Inflammatory macrophage (primary cell): Measurements from ENCODE around the gene CLEC14A.
A peak's percentile ranks its signal among the peaks of the same experiment; 100 is the strongest.

Source experiments
- DNase-seq, 2 donors: peaks; one replicate each; pipeline ENCODE4 v3.0.0-alpha.2; 2020 to 2022
- total RNA-seq, 18 experiments: gene quantifications; one replicate each; lab custom pipeline; 2026; ENCODE audit warnings: mixed read lengths in 6 of 18, inconsistent platforms in 2 of 18; lab: John Stamatoyannopoulos, UW

Gene CLEC14A, protein sequence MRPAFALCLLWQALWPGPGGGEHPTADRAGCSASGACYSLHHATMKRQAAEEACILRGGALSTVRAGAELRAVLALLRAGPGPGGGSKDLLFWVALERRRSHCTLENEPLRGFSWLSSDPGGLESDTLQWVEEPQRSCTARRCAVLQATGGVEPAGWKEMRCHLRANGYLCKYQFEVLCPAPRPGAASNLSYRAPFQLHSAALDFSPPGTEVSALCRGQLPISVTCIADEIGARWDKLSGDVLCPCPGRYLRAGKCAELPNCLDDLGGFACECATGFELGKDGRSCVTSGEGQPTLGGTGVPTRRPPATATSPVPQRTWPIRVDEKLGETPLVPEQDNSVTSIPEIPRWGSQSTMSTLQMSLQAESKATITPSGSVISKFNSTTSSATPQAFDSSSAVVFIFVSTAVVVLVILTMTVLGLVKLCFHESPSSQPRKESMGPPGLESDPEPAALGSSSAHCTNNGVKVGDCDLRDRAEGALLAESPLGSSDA
- total RNA-seq, result 0 to 0.09 (median 0) reads per million in 18 experiments

DNA sequence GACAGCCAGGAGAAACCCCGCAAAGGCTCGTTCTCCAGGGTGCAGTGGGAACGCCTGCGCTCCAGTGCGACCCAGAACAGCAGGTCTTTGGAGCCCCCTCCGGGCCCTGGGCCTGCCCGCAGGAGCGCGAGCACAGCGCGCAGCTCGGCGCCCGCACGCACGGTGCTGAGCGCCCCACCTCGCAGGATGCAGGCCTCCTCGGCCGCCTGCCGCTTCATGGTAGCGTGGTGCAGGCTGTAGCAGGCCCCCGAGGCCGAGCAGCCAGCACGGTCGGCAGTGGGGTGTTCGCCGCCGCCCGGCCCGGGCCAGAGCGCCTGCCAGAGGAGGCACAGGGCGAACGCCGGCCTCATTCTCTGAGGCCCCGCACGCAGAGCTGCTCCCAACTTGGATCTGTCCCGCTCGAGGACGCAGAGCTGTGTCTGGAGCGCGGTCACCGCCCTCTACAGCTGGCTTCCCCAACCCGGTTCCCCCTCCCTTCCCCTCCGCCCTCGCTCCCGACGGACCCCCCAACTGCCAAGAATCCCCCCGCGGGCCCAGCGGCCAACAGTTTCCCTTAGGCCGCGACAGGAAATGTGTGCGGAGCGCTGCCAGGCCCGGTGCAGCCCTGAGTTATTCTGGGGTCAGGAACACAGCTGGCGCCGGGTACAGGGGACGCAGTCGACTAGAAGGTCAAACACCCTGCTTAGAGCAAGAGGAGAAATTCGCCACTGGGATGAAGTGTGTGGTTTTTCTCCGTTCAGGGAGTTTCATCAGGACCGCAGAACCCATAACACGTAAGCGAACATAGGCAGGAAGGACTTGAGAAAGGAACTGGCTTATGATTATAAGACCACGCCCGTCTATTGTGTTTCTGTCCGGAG is at the start of gene CLEC14A:
Gene CLEC14A (minus strand): TSS at position 421 of the 860 bp plus-strand sequence. CDS start 71 bp downstream, at position 350.
- DNase-seq, result no peak

DNA sequence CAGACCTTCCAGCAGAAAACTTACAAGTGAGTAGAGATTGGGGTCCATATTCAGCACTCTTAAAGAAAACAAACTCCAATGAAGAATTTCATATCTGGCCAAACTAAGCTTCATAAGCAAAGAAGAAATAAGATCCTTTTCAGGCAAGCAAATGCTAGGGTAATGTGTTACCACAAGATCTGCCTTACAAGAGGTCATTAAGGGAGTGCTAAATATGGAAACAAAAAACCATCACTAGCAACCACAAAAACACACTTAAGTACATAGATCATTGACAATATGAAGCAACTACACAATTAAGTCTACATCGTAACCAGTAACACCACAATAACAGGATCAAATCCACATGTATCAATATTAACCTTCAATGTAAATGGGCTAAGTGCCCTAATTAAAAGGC is 47.1 kb upstream of the CLEC14A start:
- DNase-seq, result no peak

DNA sequence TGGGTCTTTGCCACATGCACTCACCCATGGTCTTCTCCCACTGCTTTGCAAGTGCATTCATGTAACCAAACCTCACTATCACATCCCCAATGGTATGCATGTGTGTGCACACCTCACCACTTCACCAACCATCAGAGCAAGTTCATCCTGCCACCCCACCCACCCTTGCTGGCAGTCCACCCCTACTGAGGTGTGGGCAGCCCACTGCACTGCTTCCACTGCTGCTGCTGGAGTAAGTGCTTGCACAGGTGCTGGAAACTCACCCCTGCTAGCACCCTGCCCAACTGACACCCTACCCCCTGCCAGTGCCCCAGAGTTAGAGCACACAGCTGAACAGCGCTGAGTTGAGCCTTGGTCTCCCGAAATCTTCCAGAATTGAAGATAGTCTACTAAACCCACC is 46.1 kb upstream of the CLEC14A start:
- DNase-seq, result no peak

DNA sequence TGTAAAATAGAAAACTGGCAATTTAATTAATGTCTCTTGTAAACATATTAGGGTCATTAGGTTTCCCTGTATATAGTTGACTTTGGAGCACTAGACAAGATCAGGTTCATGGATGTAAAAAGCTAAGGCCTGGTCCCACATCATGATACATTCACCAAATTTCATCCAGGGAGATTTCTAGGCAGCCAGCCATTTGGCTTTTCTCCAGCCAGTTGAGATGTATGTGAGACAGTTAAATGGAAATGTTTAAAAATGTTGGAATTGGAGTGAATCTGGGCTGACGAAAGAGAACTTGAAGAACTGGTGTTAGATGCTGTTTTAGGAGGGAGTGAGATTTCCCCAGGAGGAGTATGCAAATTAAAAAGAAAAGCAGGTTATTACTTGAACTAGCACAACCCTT is 41.8 kb upstream of the CLEC14A start:
- no peak for DNase-seq

DNA sequence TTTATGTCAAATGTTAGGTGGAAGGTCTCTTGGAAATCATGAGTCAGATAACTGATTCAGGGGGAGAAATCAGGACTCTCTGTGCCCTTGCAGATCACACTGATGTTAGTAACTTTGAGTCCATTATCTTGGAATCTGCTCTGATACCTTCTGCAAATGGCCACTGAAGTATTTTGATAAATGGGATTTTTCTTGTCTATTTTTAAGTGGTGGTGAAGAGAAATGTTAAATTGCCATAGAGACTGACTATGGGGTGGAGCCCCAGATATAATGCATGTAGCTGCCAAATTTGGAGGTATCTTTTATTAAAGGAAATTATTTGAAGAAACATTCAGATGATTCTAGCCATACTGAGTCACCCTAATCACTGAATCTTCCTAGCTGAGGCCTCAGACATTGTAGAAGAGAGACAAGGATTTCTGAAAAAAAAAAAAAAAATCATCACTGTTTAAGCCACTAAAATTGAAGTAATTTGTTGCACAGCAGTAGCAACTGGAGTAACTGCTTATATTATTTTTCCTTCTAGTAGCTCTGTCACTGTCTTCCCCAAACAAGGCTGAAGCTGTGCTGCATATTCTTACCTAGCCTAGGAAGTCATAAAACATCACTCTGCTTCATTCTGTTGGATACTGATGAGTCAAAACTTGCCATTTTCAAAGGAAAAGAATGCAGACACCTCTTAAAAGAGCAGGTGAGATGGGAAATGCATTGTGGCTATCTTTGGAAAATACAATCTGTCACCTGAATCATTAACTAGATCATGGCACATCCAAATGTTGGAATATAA is 36.0 kb upstream of the CLEC14A start:
- no peak for DNase-seq

DNA sequence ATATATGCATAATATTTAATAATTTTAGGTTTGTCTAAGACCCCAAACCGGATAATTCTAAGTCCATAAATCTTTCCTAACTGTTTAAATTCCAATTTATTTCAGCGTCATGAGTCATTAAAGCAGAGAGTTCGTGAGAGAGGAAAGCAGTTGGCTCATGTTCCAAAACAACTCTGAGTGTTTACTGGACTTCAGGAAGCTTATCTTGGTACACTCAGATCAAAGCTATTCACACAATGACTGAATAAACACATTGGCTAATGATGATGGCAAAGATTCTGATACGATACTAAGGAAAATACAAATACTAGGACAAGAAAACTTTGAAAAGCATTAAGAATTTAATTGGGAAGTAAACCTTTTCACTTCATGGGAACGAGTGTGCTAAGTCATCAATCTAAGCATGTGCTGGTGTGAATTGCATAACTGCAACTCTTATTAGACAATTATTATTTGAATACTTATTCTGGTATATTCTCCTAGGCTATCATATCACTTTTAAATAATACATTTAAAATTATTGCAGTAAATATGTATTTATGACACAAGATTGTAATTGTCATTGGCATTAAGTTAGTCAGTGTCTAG is 34.8 kb upstream of the CLEC14A start:
- no peak for DNase-seq

DNA sequence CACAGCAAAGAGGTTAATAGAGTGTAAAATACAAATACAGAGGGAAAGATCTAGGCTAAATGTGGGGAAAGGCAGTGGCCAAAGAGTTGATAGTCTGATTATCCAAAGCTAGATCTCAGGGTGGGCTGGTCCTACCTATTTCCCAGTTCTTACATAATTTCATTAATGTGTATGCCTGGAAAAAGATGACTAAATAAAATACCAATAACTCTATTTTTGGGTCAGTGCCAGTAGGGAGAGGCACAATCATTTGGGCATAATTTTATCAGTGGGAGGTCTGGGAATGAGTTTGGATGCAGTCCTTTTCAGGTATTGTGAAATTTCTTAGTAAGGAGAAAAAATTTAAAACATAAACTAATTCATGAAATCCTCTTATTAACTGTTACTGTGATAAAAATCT is 30.6 kb upstream of the CLEC14A start:
- no peak for DNase-seq

DNA sequence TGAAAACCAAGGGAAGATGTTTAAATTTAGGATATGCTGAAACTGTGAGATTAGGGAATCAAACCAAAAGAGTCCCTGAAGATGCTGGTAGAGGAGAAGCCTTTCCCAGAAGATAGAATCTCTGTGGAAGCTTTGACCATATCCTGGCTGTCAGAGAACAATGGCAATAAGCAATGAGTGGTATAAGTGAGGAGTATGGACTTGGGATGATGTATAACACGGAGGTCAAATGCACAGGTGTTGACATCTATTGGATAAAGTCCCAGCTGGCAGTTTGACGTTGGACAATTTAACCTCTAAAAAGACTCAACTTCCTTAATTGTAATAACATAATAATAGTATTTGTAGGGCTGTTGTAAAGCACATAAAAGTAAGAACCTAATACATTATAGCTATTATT is 30.1 kb upstream of the CLEC14A start:
- no peak for DNase-seq

DNA sequence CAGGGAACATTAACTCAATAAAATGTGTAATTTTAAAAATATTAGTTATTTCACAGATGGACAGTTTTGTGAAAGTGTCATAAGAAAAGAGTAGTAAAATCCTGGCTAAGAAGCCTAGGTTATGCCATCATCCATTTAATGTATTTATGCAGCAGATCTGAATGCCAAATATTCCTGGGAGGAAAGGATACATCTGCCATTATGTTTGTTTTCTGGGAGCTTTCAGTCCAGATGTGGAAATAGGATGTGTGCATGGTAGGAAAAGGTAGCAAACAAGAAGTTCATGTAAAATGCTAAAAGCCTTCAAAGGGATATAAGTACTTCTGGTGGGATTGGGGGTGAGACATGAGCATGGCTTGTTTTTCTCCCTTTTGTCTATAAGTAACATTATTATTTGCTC is 27.0 kb upstream of the CLEC14A start:
- no peak for DNase-seq

DNA sequence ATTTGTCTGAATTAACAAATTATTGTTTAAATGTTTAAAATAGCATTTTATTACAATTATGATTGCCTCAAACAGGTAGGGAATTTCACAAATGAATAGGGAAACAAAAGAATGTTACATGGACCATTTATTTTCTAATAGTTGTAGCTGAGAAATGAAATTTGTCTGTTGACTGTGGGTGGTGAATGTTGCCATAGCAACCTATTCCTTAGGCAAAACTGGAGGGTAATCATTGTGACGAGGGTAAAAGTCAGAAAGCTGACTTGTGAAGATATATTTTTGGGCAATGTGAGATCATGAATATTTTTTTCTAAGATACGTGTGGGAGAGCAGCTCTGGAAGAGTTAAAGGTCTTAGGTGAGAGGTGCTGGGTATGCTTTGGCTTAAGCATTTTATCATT is 24.2 kb upstream of the CLEC14A start:
- DNase-seq, result no peak

DNA sequence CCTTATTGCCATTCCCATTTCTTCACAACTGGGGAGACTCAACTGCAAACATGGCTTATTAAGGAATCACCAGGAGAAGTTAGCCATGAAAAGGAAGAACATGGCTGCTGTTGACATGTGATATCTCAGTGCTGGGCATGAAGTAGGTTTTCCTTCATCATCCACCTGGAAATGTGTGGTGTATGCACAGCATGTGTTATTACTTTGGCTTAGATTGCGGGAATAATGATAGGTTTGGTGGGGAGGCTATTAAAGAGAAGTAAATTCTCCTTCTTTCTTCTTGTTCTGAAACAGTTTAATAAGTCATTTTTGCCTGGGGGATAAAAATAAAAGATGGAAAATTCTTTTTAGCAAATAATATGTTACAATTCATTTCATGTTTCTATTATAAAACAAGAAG is 23.7 kb upstream of the CLEC14A start:
- no peak for DNase-seq

DNA sequence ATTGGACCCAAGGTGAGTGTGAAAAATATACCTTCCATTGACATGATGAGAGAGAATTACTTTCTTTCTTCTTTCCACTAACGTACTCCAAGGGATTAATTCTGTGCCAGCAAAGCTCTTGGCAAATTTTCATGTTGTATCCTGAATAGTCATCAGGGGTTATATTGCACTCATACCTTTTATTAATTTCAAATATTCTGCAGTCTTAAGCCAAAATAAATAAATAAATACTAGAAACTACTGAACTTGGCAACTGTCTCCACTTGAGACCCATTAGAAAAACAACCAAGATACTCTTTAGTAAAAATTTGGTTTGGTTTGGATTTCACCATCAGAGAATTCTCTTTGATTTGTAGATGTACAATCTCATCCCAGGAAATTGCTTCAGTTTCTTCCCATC is 22.1 kb upstream of the CLEC14A start:
- no peak for DNase-seq

DNA sequence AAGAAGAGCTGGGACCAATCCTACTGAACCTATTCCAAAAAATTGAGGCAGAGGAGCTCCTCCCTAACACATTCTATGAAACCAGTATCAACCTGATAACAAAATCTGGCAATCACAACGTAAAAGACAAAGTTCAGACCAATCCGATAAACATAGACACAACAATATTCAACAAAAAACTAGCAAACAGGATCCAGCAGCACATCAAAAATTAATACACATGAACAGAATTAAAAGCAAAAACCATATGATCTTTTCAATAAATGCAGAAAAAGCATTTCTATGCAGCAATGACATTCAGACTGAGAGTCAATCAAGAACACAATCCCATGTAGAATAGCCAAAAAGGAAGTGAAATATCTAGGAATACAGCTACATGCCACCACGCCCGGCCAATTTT is 7.0 kb upstream of the CLEC14A start:
- DNase-seq, result no peak

DNA sequence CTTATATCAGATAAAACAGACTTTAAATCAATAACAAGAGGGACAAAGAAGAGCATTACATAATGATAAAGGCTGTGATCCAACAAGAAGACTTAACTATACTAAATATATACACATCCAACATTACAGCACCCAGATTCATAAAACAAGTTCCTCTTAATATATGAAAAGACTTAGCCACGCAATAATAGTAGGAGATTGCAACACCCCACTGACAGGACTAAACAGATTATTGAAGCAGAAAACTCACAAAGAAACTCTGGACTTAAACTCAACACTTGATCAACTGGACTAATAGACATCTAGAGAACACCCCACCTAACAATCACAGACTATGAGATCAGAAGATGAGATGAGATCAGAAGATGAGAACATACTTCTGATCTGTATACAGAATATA is 5.7 kb upstream of the CLEC14A start:
- DNase-seq, result peak; percentile 21 to 42

DNA sequence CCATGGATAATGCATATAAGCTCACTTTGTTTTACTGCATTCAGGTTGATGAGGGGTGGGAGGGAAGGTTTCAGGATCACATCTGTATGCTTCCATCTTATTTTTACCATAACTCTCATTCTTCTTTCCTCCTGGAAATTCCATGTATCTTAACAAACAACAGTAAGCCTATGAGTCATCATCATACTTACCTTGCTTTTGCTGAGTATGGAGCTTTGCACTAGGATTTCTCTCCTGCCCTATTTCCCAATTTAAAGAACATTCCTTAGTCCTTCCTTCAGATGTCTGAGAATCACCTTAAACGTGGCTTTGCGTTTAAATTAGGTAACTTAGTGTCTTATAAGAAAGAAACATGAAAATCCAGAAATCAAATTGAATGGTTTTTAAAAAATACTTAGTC is 1.6 kb upstream of the CLEC14A start:
- no peak for DNase-seq

DNA sequence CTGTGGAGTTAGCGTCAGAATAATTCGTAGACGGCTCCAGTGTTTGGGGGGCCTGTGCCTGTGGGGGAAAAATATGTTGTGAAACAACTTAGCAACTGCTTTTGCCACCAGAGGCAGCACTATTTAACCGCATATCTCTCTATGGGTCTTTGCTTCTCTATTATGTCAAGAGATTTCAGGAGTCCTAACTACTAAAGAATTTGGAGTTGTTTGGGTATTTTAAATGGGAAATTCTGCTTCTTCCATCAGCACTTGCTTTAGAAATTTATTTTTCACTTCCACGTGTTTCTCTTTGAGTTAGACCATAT is 594 bp upstream of the CLEC14A start:
- no peak for DNase-seq

DNA sequence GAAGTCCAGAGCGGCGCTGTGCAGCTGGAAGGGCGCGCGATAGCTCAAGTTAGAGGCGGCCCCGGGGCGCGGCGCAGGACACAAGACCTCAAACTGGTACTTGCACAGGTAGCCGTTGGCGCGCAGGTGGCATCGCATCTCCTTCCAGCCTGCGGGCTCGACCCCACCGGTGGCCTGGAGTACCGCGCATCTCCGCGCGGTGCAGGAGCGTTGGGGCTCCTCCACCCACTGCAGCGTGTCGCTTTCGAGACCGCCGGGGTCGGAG is 553 bp downstream of the CLEC14A start:
- no peak for DNase-seq

DNA sequence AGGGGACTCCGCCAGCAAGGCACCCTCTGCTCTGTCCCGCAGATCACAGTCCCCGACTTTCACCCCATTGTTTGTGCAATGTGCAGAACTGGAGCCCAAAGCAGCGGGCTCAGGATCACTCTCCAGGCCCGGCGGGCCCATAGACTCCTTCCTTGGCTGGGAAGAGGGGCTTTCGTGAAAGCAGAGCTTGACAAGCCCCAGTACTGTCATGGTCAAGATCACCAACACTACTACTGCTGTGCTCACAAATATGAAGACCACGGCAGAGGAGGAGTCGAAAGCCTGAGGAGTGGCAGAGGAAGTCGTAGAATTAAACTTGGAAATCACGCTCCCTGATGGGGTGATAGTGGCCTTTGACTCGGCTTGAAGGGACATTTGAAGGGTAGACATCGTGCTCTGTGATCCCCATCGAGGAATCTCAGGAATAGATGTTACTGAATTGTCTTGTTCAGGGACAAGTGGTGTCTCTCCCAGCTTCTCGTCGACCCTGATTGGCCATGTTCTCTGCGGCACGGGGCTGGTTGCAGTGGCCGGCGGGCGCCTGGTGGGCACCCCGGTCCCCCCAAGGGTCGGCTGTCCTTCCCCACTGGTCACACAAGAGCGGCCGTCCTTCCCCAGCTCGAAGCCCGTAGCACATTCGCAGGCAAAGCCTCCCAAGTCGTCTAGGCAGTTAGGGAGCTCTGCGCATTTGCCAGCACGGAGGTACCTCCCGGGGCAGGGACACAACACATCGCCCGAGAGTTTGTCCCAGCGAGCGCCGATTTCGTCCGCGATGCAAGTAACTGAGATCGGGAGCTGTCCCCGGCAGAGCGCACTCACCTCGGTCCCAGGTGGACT is 1.1 kb downstream of the CLEC14A start:
- DNase-seq, result no peak

DNA sequence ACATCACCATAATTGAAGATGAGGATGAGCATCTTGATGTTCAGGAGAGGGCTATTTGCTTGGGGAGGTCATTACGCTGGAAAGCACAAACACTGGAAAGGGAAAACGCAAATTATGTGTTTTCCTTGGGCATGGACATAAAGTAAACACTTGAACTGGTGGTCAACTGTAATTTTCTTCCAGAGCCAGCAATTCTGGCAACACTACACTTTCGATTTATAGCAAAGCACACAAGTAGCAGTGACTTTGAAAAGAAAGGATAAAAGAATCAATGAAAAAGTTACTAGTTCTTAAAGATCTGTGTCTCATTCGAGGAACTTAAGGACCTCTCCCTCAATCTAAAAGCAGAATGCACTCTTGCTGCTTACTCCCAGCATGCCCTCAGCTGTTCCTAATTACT is 2.2 kb downstream of the CLEC14A start:
- no peak for DNase-seq

DNA sequence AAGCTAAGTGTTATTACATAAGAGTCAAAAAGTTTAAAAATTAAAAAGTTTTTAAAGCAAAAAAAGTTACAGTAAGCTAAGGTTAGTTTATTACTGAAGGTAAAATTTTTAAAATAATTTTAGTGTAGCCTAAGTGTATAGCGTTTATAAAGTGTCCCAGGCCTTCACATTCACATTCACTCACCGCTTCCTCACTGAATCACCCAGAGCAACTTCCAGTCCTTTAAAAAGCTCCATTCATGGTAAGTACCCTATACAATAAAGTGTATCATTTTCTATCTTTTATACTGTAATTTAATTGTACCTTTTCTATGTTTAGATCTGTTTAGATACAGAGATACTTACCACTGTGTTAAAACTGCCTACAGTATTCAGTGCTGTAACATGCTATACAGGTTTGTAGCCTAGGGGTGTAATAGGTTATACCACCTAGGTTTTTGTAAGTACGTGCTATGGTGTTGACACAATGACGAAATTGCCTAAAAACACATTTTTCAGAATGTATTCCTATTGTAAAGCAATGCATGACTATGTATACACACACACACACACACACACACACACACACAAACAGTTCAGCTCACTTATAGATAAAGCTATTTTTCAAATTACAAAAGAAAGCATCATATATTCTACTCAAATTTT is 3.7 kb downstream of the CLEC14A start:
- no peak for DNase-seq

DNA sequence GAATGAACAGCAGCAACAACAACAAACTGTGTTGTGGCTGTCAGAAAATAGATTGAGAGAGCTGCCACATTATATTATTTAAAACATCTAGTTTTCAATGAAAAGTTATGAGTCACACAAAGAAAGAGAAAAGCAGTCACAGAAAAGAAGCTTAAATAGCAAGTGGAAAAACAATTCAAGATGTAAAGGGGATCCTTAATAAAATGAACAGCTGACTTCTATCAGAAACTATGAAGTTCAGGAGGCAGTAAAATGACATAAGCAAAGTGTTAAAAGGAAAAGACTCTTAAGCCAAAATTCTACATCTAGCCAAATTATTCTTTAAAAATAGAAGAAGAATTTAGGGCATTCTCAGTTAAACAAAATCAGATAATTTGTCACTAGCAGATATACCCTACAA is 5.6 kb downstream of the CLEC14A start:
- no peak for DNase-seq
